HepG2 (cell line): ENCODE measurements around the gene TBC1D10B. TPM values are rescaled to one million over a fixed set of nuclear protein-coding genes. Genes with fewer than 3 reads are reported as not detected.
"Not testable (repeated sequence)": the region's sequence is repeated elsewhere in the genome, so short reads cannot be mapped to it uniquely, and the experiment has no call there.

Source experiments
- ATAC-seq: fragments of 200-7000 bp; cut with Tn5 transposase; 3 replicates; pipeline ENCODE4 v1.9.1; 2020; ENCODE audit warnings: mild to moderate bottlenecking, moderate library complexity
- BruUV-seq: library from RNA; stranded (reverse); fragments of 400-500 nt; replicated peaks from 2 replicates; lab custom pipeline; 2021; lab: Mats Ljungman, UMichigan
- CTCF ChIA-PET: fragments of 300-600 bp; formaldehyde crosslinking; extraction: SDS; loops from one replicate; lab custom pipeline; 2021; ENCODE audit warnings: low total read pairs, inconsistent platforms, low intra/inter-chr PET ratio; lab: Yijun Ruan, JAX
- POLR2A ChIA-PET: fragments of 350-600 bp; sonication (Branson Sonifier 250); formaldehyde crosslinking; loops from one replicate; lab custom pipeline; 2020; ENCODE audit warnings: antibody characterized with exemption, inconsistent platforms; lab: Yijun Ruan, JAX
- DNase-seq: peaks from one replicate; pipeline ENCODE4 v3.0.0-alpha.2; 2015; ENCODE audit warnings: low spot score
- FAIRE-seq: peaks from 3 replicates; lab custom pipeline; 2011; peaks lifted over from hg19 to GRCh38; lab: Jason Lieb, UNC
- H2AFZ ChIP-seq: one replicate; pipeline ENCODE4 v1.6.1; 2011; ENCODE audit warnings: low read length, inconsistent platforms
- H3K27ac ChIP-seq: fragments of 300-600 bp; 3 replicates; pipeline ENCODE4 v1.8.0; 2011; ENCODE audit warnings: mixed run types, mild to moderate bottlenecking, mixed read lengths, low read length, inconsistent platforms; ENCODE audit not compliant: insufficient read depth; ENCODE audit errors: extremely low read length
- H3K27me3 ChIP-seq, 2 experiments: fragments of 200-600 bp in 1 of 2; 2 replicates in 1 of 2; 3 replicates in 1 of 2; pipeline versions ENCODE4 v1.6.0 to v1.8.0; 2011; ENCODE audit warnings: low read length in 2 of 2, mild to moderate bottlenecking in 2 of 2, moderate library complexity in 2 of 2, inconsistent platforms in 1 of 2; ENCODE audit not compliant: insufficient read depth in 2 of 2, control insufficient read depth in 1 of 2
- H3K36me3 ChIP-seq, 2 experiments: fragments of 200-600 bp in 1 of 2; replicated peaks in 1 of 2; 2 replicates in 1 of 2; 3 replicates in 1 of 2; pipeline versions ENCODE4 v1.5.1 to v1.8.0; 2011; ENCODE audit warnings: low read length in 2 of 2, inconsistent platforms in 1 of 2; ENCODE audit not compliant: insufficient read depth in 2 of 2, control insufficient read depth in 1 of 2
- H3K4me1 ChIP-seq: 2 replicates; pipeline ENCODE4 v1.5.1; 2012; ENCODE audit warnings: low read length, inconsistent platforms; ENCODE audit not compliant: insufficient read depth
- H3K4me2 ChIP-seq: 2 replicates; pipeline ENCODE4 v1.6.0; 2011; ENCODE audit warnings: low read depth, low read length, inconsistent platforms
- H3K4me3 ChIP-seq, 3 experiments: fragments of 200-600 bp in 1 of 3; sonication (generic), shearing (Covaris generic) in 1 of 3; replicated peaks in 1 of 3; 2 replicates each; pipeline ENCODE4 v1.5.1; 2011 to 2016; ENCODE audit warnings: low read length in 3 of 3, inconsistent platforms in 2 of 3, low read depth in 2 of 3, mild to moderate bottlenecking in 2 of 3, control low read depth in 1 of 3, mixed read lengths in 1 of 3; ENCODE audit not compliant: insufficient read depth in 1 of 3
- H3K79me2 ChIP-seq: one replicate; pipeline ENCODE4 v1.6.1; 2011; ENCODE audit warnings: low read length, inconsistent platforms; ENCODE audit not compliant: insufficient read depth
- H3K9ac ChIP-seq: 2 replicates; pipeline ENCODE4 v1.6.0; 2011; ENCODE audit warnings: mild to moderate bottlenecking, low read depth, low read length, inconsistent platforms; ENCODE audit not compliant: insufficient read depth
- H3K9me3 ChIP-seq: 2 replicates; pipeline ENCODE4 v1.5.1; 2012; ENCODE audit warnings: mild to moderate bottlenecking, low read length
- H4K20me1 ChIP-seq: 2 replicates; pipeline ENCODE4 v1.6.0; 2011; ENCODE audit warnings: inconsistent platforms, mild to moderate bottlenecking, low read length, moderate library complexity; ENCODE audit not compliant: insufficient read depth
- BRCA1 ChIP-seq: sonication (generic); formaldehyde crosslinking; IDR thresholded peaks from 2 replicates; pipeline ENCODE4 v1.4.0; 2020; ENCODE audit warnings: missing genetic modification reagents
- CCDC6 ChIP-seq: sonication (generic); formaldehyde crosslinking; IDR thresholded peaks from 2 replicates; pipeline ENCODE4 v1.8.1; 2022; ENCODE audit warnings: mild to moderate bottlenecking, missing genetic modification reagents, moderate library complexity
- CHD4 ChIP-seq: fragments of 200-600 bp; sonication (generic); IDR thresholded peaks from 2 replicates; pipeline ENCODE4 v1.7.0; 2017; ENCODE audit warnings: mild to moderate bottlenecking, low read length, borderline replicate concordance
- MTA1 ChIP-seq: sonication (generic); formaldehyde crosslinking; IDR thresholded peaks from 2 replicates; pipeline ENCODE4 v1.4.0; 2020; ENCODE audit warnings: missing genetic modification reagents, mild to moderate bottlenecking, borderline replicate concordance
- RBM22 ChIP-seq: fragments of 200-400 bp; formaldehyde crosslinking; optimal IDR thresholded peaks from 2 replicates; pipeline ENCODE3; 2017; ENCODE audit warnings: mild to moderate bottlenecking, low read length, moderate library complexity
- SMC3 ChIP-seq: IDR thresholded peaks from 2 replicates; pipeline ENCODE4 v1.6.1; 2011; ENCODE audit warnings: low read length, improper control_type of control experiment
- TSC22D2 ChIP-seq: sonication (generic); formaldehyde crosslinking; IDR thresholded peaks from 2 replicates; pipeline ENCODE4 v1.5.1; 2020; ENCODE audit warnings: missing genetic modification reagents, mild to moderate bottlenecking, borderline replicate concordance
- U2AF2 ChIP-seq: fragments of 200-400 bp; formaldehyde crosslinking; IDR thresholded peaks from 2 replicates; pipeline ENCODE4 v1.6.1; 2017; ENCODE audit warnings: low read depth, mild to moderate bottlenecking, low read length
- ZBTB7B ChIP-seq: sonication (generic); formaldehyde crosslinking; IDR thresholded peaks from 2 replicates; pipeline ENCODE4 v1.4.0; 2020; ENCODE audit warnings: missing genetic modification reagents
- ZFP36L1 ChIP-seq: sonication (generic); formaldehyde crosslinking; IDR thresholded peaks from 2 replicates; pipeline ENCODE4 v1.8.0; 2022; ENCODE audit warnings: mild to moderate bottlenecking, missing genetic modification reagents, moderate library complexity
- ZKSCAN5 ChIP-seq: sonication (generic); formaldehyde crosslinking; IDR thresholded peaks from 2 replicates; pipeline ENCODE4 v1.5.1; 2020; ENCODE audit warnings: mild to moderate bottlenecking, missing genetic modification reagents
- ZNF224 ChIP-seq: sonication (generic); formaldehyde crosslinking; IDR thresholded peaks from 2 replicates; pipeline ENCODE4 v1.5.0; 2020; ENCODE audit warnings: mild to moderate bottlenecking, missing genetic modification reagents
- ZNF431 ChIP-seq: sonication (generic); formaldehyde crosslinking; IDR thresholded peaks from 2 replicates; pipeline ENCODE4 v1.9.0; 2022; ENCODE audit warnings: missing genetic modification reagents, low read depth, mild to moderate bottlenecking, borderline replicate concordance
- ZNF660 ChIP-seq: sonication (generic); formaldehyde crosslinking; IDR thresholded peaks from 2 replicates; pipeline ENCODE4 v1.5.1; 2020; ENCODE audit warnings: mild to moderate bottlenecking, low read depth, missing genetic modification reagents, borderline replicate concordance
- WGBS: methylation state at CpG from one replicate; pipeline ENCODE4 v1.1.6; 2017; ENCODE audit warnings: low lambda C conversion rate; 5-methylcytosine and 5-hydroxymethylcytosine counted together
- in situ Hi-C: cut with HindIII; loops from 2 replicates; pipeline ENCODE4 v1.10.0; 2017; ENCODE audit warnings: low pct_unique_long_range_greater_than_20kb; ENCODE audit not compliant: extremely low pct_ligation_motif_present
- intact Hi-C: fragments of 100-400 bp; cut with micrococcal nuclease; formaldehyde crosslinking; loops from one replicate; pipeline ENCODE4 v1.10.0; 2022; ENCODE audit not compliant: unreplicated experiment
- polyA plus RNA-seq, 8 experiments: library from polyadenylated mRNA; depleted of rRNA in 3 of 8; stranded (reverse) in 7 of 8; unstranded in 1 of 8; fragments of >200 nt; fragmentation: Illumina TruSeq in 4 of 8; extraction: Trizol in 4 of 8; gene quantifications; 2 replicates each; pipeline versions ENCODE4 v1.2.1 to v1.2.3, GENCODE V29; 2011 to 2016; ENCODE audit warnings: low read depth in 4 of 8, missing spikeins in 1 of 8, mixed read lengths in 1 of 8; ENCODE audit not compliant: insufficient read depth in 1 of 8
- total RNA-seq, 5 experiments: library from RNA; depleted of rRNA; stranded (reverse); fragments of >200 nt; fragmentation: Illumina TruSeq; extraction: Trizol; gene quantifications; 2 replicates each; pipeline ENCODE4 v1.2.3, GENCODE V29; 2016; ENCODE audit warnings: low read depth in 1 of 5

The TBC1D10B gene
- total and polyA plus RNA-seq, 2 of the 13 experiments (the other 11 are each of a cell fraction or from before 2014, with no cell fraction given) = 15.7 to 24.8 TPM

GRCh38 chr16:30342751-30343490, 27.4 kb downstream of the TBC1D10B start (continued):
- TF ChIP-seq BRCA1 (CRISPR knock-in tag) (no peak), CCDC6 (CRISPR knock-in tag) (no peak), RBM22 (no peak), ZNF431 (no peak), ZKSCAN5 (CRISPR knock-in tag) (no peak), ZBTB7B (CRISPR knock-in tag) (no peak), U2AF2 (no peak), TSC22D2 (CRISPR knock-in tag) (no peak), ZFP36L1 (CRISPR knock-in tag) (no peak), ZNF660 (CRISPR knock-in tag) (no peak), CHD4 (no peak), MTA1 (peak; percentile 37; the same call in 1 of the 2 replicates), ZNF224 (no peak)

DNA sequence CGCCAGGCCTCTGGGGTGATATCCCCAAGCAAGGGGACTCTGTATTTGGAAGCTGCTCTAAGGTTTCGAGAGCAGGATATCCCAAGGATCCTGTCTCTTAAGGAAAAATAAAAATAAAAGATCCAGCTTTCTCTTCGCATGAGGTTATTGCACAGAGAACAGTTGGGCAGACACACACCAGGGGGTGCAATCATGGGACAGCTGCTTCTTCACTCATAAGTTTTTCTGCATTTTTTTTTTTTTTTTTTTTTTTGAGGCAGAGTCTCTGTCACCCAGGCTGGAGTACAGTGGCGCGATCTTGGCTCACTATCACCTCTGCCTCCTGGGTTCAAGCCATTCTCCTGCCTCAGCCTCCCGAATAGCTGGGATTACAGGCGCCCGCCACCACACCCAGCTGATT, 28.3 kb downstream of the TBC1D10B start:
- H3K9ac ChIP-seq, H4K20me1 ChIP-seq, CTCF ChIA-PET, DNase-seq, H3K9me3 ChIP-seq, FAIRE-seq, H3K27ac ChIP-seq, intact Hi-C loops, H3K4me2 ChIP-seq, H3K27me3 ChIP-seq, BruUV-seq, H3K4me3 ChIP-seq, H2AFZ ChIP-seq, ATAC-seq: not testable (repeated sequence)
- POLR2A ChIA-PET = interaction anchor here (0.6 to 1.5 kb wide), 6 partner anchors 11 to 317 kb away, joined by 3 to 5 read pairs (median 3); partner anchors contain the start of genes CD2BP2 and ZNF771
- peaks cover 8 to 27% of the 10 kb centered on the region in 2 experiments; a peak in 4 of 5 replicates for H3K36me3 ChIP-seq
- WGBS = 97% methylated on average over 8 of the region's 8 CpGs
- in situ Hi-C loops = loop anchor here (25.0 kb wide), 1 partner anchor 755 kb away; no protein-coding TSS in a partner anchor
- peak; percentile 20; the same call in 1 of the 2 replicates for TF ChIP-seq SMC3
- H3K4me1 ChIP-seq = peaks cover 40% of the 10 kb centered on the region
- peaks cover 23% of the 10 kb centered on the region for H3K79me2 ChIP-seq
